HEK293T (cell line): ENCODE data around the gene TESK2.

ENCODE experiments used
- ARNT ChIP-seq: fragments of 450-650 bp; IDR thresholded peaks from 2 replicates; pipeline ENCODE4 v1.6.1; 2017; ENCODE audit warnings: mild to moderate bottlenecking
- BHLHE40 ChIP-seq: fragments of 450-650 bp; IDR thresholded peaks from 2 replicates; pipeline ENCODE4 v1.6.1; 2016; ENCODE audit warnings: mild to moderate bottlenecking, moderate library complexity, borderline replicate concordance
- CTBP1 ChIP-seq: fragments of 450-650 bp; IDR thresholded peaks from 2 replicates; pipeline ENCODE4 v1.6.1; 2016; ENCODE audit warnings: borderline replicate concordance
- ELF4 ChIP-seq: fragments of 450-650 bp; IDR thresholded peaks from 2 replicates; pipeline ENCODE4 v1.6.1; 2017; ENCODE audit warnings: antibody characterized with exemption
- FOXA1 ChIP-seq: fragments of 450-650 bp; IDR thresholded peaks from 2 replicates; pipeline ENCODE4 v1.6.1; 2016; ENCODE audit warnings: mild to moderate bottlenecking
- FOXM1 ChIP-seq: fragments of 450-650 bp; IDR thresholded peaks from 2 replicates; pipeline ENCODE4 v1.6.1; 2017; ENCODE audit warnings: mild to moderate bottlenecking, borderline replicate concordance
- LEF1 ChIP-seq: fragments of 450-650 bp; IDR thresholded peaks from 2 replicates; pipeline ENCODE4 v1.6.1; 2017; ENCODE audit warnings: mild to moderate bottlenecking, borderline replicate concordance
- NFRKB ChIP-seq: fragments of 450-650 bp; IDR thresholded peaks from 2 replicates; pipeline ENCODE4 v1.6.1; 2016; ENCODE audit warnings: mild to moderate bottlenecking, moderate library complexity
- SP1 ChIP-seq: fragments of 450-650 bp; IDR thresholded peaks from 2 replicates; pipeline ENCODE4 v1.6.1; 2017
- TARDBP ChIP-seq: fragments of 450-650 bp; IDR thresholded peaks from 2 replicates; pipeline ENCODE4 v1.6.1; 2016
- ZNF384 ChIP-seq: fragments of 450-650 bp; IDR thresholded peaks from 2 replicates; pipeline ENCODE4 v1.6.1; 2016
- TF ChIP-seq, protein P1 (sequence below): fragments of 450-650 bp; IDR thresholded peaks from 2 replicates; pipeline ENCODE4 v1.6.1; 2016

GRCh38 chr1:45346473-45346872, 144.5 kb downstream of the TESK2 start:
- no peak for TF ChIP-seq CTBP1
- TF ChIP-seq BHLHE40: no peak
- TF ChIP-seq SP1: no peak
- no peak for TF ChIP-seq FOXM1
- no peak for TF ChIP-seq ZNF384
- no peak for TF ChIP-seq TARDBP
- no peak for TF ChIP-seq LEF1
- TF ChIP-seq, protein P1, sequence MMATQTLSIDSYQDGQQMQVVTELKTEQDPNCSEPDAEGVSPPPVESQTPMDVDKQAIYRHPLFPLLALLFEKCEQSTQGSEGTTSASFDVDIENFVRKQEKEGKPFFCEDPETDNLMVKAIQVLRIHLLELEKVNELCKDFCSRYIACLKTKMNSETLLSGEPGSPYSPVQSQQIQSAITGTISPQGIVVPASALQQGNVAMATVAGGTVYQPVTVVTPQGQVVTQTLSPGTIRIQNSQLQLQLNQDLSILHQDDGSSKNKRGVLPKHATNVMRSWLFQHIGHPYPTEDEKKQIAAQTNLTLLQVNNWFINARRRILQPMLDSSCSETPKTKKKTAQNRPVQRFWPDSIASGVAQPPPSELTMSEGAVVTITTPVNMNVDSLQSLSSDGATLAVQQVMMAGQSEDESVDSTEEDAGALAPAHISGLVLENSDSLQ: no peak
- no peak for TF ChIP-seq ARNT
- no peak for TF ChIP-seq NFRKB
- no peak for TF ChIP-seq FOXA1
- TF ChIP-seq ELF4: no peak
